GM19193 (cell line): ENCODE measurements around the gene PIAS2.

ENCODE experiments used
- POLR2A ChIP-seq: IDR thresholded peaks from 4 replicates; pipeline ENCODE4 v1.6.1; 2011; ENCODE audit not compliant: insufficient read depth, insufficient read length; ENCODE audit errors: extremely low read depth

PIAS2 gene

GRCh38 chr18:46812311-46812710, 105.0 kb downstream of the PIAS2 start:
- no peak for TF ChIP-seq POLR2A

- no peak for TF ChIP-seq POLR2A
Measured at GRCh38 chr18:46810481-46811000, 106.8 kb downstream of the PIAS2 start.

GRCh38 chr18:46809145-46809544, 108.2 kb downstream of the PIAS2 start:
- no peak for TF ChIP-seq POLR2A

GRCh38 chr18:46794607-46795006, 122.7 kb downstream of the PIAS2 start:
- TF ChIP-seq POLR2A = no peak

- TF ChIP-seq POLR2A = no peak
Measured at GRCh38 chr18:46793565-46793964, 123.7 kb downstream of the PIAS2 start.

- no peak for TF ChIP-seq POLR2A
Measured at GRCh38 chr18:46789088-46789487, 128.2 kb downstream of the PIAS2 start.

GRCh38 chr18:46787674-46788073, 129.6 kb downstream of the PIAS2 start:
- TF ChIP-seq POLR2A = no peak

- no peak for TF ChIP-seq POLR2A
Measured at GRCh38 chr18:46772357-46772756, 144.9 kb downstream of the PIAS2 start.

GRCh38 chr18:46771141-46771540, 146.2 kb downstream of the PIAS2 start:
- no peak for TF ChIP-seq POLR2A

GRCh38 chr18:46770708-46771107, 146.6 kb downstream of the PIAS2 start:
- TF ChIP-seq POLR2A = no peak

GRCh38 chr18:46768166-46768921, 149.0 kb downstream of the PIAS2 start:
- no peak for TF ChIP-seq POLR2A

- TF ChIP-seq POLR2A = no peak
Measured at GRCh38 chr18:46767217-46767616, 150.1 kb downstream of the PIAS2 start.

GRCh38 chr18:46764586-46764985, 152.7 kb downstream of the PIAS2 start:
- no peak for TF ChIP-seq POLR2A

GRCh38 chr18:46761059-46761769, 156.1 kb downstream of the PIAS2 start:
- no peak for TF ChIP-seq POLR2A

- no peak for TF ChIP-seq POLR2A
Measured at GRCh38 chr18:46759890-46760289, 157.4 kb downstream of the PIAS2 start.
